Measurements from ENCODE around the gene BRIP1. TPM values are rescaled to one million over a fixed set of nuclear protein-coding genes. Genes with fewer than 3 reads are reported as not detected.

The BRIP1 gene
- total and polyA plus RNA-seq, 9 of the 15 experiments (the other 6 are each of a cell fraction or from before 2014, with no cell fraction given), result 2.4 to 17.5 (median 11.2) TPM

- no TSS peak for BruUV-seq (replicated peaks)
- WGBS (ENCODE audit: insufficient coverage, low coverage, missing lambda C conversion rate), result 76% methylated on average over 3 of the region's 3 CpGs
- CTCF ChIA-PET (ENCODE audit: low intra/inter-chr PET ratio), result no interaction called here
- Histone ChIP-seq H3K27ac (ENCODE audit: extremely low read depth, low read depth, low read length) (no peak overlapping the region), H3K4me2 (ENCODE audit: insufficient read depth, low read length) (no peak overlapping the region), H4K20me1 (replicated peaks; ENCODE audit: control insufficient read depth, insufficient read depth, low read length) (no peaks in the 10 kb centered on the region), H3K27me3 (ENCODE audit: control insufficient read depth in 2 of 2, insufficient read depth in 2 of 2, low read length in 2 of 2) (no peaks in the 10 kb centered on the region), H3K36me3 (ENCODE audit: control insufficient read depth, insufficient read depth, low read length) (peaks cover 54% of the 10 kb centered on the region), H3K9me3 (replicated peaks; ENCODE audit: control insufficient read depth, insufficient read depth, low read depth, low read length) (no peaks in the 10 kb centered on the region), H3K4me1 (replicated peaks in 1 of 2; ENCODE audit: control insufficient read depth in 2 of 2, insufficient read depth in 2 of 2, low read length in 2 of 2) (no peaks in the 10 kb centered on the region), H3K4me3 (no peak overlapping the region), H2AFZ (ENCODE audit: low read depth, low read length) (no peak overlapping the region), H3K9me1 (ENCODE audit: control insufficient read depth, insufficient read depth, low read length) (no peaks in the 10 kb centered on the region), H3K79me2 (ENCODE audit: control insufficient read depth, insufficient read depth, low read length) (no peaks in the 10 kb centered on the region), H3K9ac (ENCODE audit: insufficient read depth in 1 of 2, low read depth in 2 of 2, low read length in 2 of 2) (no peak overlapping the region)
- TF ChIP-seq SAFB (IDR thresholded peaks at IDR 0.05; ENCODE audit: borderline replicate concordance, low read depth, low read length) (no peak), SIN3B (IDR thresholded peaks at IDR 0.05; ENCODE audit: low read depth) (no peak), NR4A1 (CRISPR knock-in tag; IDR thresholded peaks at IDR 0.05) (no peak), NR4A1 (tag; IDR thresholded peaks at IDR 0.05) (no peak), ZBTB5 (IDR thresholded peaks at IDR 0.05) (no peak)
- in situ Hi-C loops (cut with MboI) (no loop called here), intact Hi-C loops (cut with micrococcal nuclease) (no loop called here)
- POLR2A ChIA-PET, result no interaction called here
- DNase-seq (ENCODE audit: extremely low read depth in 1 of 4, low spot score in 3 of 4) (no peak), ATAC-seq (no peak), FAIRE-seq (no peak)
Observed at GRCh38 chr17:61869138-61869537, 5.8 kb upstream of the BRIP1 start.

DNA sequence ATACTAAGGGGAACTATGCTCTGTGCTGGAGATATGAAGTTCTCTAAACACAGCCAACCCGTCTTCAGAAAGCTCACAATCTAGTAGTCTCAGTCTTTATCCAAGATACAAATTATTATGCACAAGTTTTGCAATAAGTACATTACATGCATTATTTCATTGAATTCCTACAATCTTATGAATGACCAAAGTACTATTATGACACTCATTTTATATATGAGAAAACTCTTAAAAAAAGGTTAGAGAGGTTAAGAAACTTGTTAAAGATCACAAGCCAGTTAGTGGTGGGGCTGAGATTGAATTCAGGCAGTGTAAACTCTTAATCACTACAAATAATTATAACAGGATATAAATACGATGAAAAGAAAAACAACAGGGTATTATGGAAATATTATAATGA is 4.7 kb upstream of the BRIP1 start:
- ChIA-PET CTCF (ENCODE audit: low intra/inter-chr PET ratio) (no interaction called here), POLR2A (no interaction called here)
- no peak for DNase-seq (ENCODE audit: extremely low read depth in 1 of 4, low spot score in 3 of 4)
- WGBS (ENCODE audit: insufficient coverage, low coverage, missing lambda C conversion rate), result 79% methylated on average over 2 of the region's 2 CpGs
- Histone ChIP-seq H2AFZ (ENCODE audit: low read depth, low read length) (no peak overlapping the region), H3K27me3 (ENCODE audit: control insufficient read depth in 2 of 2, insufficient read depth in 2 of 2, low read length in 2 of 2) (no peaks in the 10 kb centered on the region), H3K9ac (ENCODE audit: insufficient read depth in 1 of 2, low read depth in 2 of 2, low read length in 2 of 2) (no peak overlapping the region), H4K20me1 (replicated peaks; ENCODE audit: control insufficient read depth, insufficient read depth, low read length) (no peaks in the 10 kb centered on the region), H3K4me2 (ENCODE audit: insufficient read depth, low read length) (no peak overlapping the region), H3K36me3 (ENCODE audit: control insufficient read depth, insufficient read depth, low read length) (peaks cover 49% of the 10 kb centered on the region), H3K4me3 (no peak overlapping the region), H3K9me1 (ENCODE audit: control insufficient read depth, insufficient read depth, low read length) (no peaks in the 10 kb centered on the region), H3K9me3 (replicated peaks; ENCODE audit: control insufficient read depth, insufficient read depth, low read depth, low read length) (no peaks in the 10 kb centered on the region), H3K27ac (ENCODE audit: extremely low read depth, low read depth, low read length) (no peak overlapping the region), H3K4me1 (replicated peaks in 1 of 2; ENCODE audit: control insufficient read depth in 2 of 2, insufficient read depth in 2 of 2, low read length in 2 of 2) (no peaks in the 10 kb centered on the region), H3K79me2 (ENCODE audit: control insufficient read depth, insufficient read depth, low read length) (peaks cover 2% of the 10 kb centered on the region; the same call in 2 of the 3 replicates)
- in situ Hi-C loops (cut with MboI) (no loop called here), intact Hi-C loops (cut with micrococcal nuclease) (no loop called here)
- ATAC-seq, result no peak
- TF ChIP-seq, protein P1, sequence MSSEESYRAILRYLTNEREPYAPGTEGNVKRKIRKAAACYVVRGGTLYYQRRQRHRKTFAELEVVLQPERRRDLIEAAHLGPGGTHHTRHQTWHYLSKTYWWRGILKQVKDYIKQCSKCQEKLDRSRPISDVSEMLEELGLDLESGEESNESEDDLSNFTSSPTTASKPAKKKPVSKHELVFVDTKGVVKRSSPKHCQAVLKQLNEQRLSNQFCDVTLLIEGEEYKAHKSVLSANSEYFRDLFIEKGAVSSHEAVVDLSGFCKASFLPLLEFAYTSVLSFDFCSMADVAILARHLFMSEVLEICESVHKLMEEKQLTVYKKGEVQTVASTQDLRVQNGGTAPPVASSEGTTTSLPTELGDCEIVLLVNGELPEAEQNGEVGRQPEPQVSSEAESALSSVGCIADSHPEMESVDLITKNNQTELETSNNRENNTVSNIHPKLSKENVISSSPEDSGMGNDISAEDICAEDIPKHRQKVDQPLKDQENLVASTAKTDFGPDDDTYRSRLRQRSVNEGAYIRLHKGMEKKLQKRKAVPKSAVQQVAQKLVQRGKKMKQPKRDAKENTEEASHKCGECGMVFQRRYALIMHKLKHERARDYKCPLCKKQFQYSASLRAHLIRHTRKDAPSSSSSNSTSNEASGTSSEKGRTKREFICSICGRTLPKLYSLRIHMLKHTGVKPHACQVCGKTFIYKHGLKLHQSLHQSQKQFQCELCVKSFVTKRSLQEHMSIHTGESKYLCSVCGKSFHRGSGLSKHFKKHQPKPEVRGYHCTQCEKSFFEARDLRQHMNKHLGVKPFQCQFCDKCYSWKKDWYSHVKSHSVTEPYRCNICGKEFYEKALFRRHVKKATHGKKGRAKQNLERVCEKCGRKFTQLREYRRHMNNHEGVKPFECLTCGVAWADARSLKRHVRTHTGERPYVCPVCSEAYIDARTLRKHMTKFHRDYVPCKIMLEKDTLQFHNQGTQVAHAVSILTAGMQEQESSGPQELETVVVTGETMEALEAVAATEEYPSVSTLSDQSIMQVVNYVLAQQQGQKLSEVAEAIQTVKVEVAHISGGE (CRISPR knock-in tag; IDR thresholded peaks at IDR 0.05), result peak in 1 of 3 experiments; percentile 70; a peak in 1 of 6 replicates
- no peak for TF ChIP-seq POLR2AphosphoS5 (IDR thresholded peaks at IDR 0.05; ENCODE audit: control insufficient read depth, insufficient read depth, low read depth, low read length)
- BruUV-seq (replicated peaks), result no TSS peak
- no peak for FAIRE-seq
